Measurements from ENCODE around the gene CEP112. TPM values are rescaled to one million over a fixed set of nuclear protein-coding genes. Genes with fewer than 3 reads are reported as not detected.

Gene CEP112
- total RNA-seq, 1 experiment from 2014 or later, result 9.5 TPM

GRCh38 chr17:65697661-65698060 lies 494.3 kb downstream of the CEP112 start:
- Histone ChIP-seq H3K4me3 (ENCODE audit: low read depth in 2 of 2, low read length in 2 of 2) (no peak overlapping the region), H3K27me3 (ENCODE audit: control insufficient read depth, insufficient read depth, low read length) (no peaks in the 10 kb centered on the region), H3K4me1 (ENCODE audit: control insufficient read depth, insufficient read depth, low read length) (no peaks in the 10 kb centered on the region), H3K36me3 (ENCODE audit: control insufficient read depth, insufficient read depth, low read length) (no peaks in the 10 kb centered on the region), H3K27ac (ENCODE audit: low read length) (no peak overlapping the region), H3K9me3 (ENCODE audit: control insufficient read depth, insufficient read depth, low read depth, low read length) (no peaks in the 10 kb centered on the region)
- in situ Hi-C loops (cut with HindIII; ENCODE audit: low pct_unique_long_range_greater_than_20kb, low sequenced_read_pairs), result no loop called here
- ATAC-seq (no peak), DNase-seq (ENCODE audit: low read depth, low spot score) (no peak)
- POLR2A ChIA-PET, result no interaction called here
- intact Hi-C loops (cut with micrococcal nuclease; ENCODE audit: unreplicated experiment), result no loop called here
- BruUV-seq (replicated peaks), result no TSS peak
- TF ChIP-seq CTCF (IDR thresholded peaks at IDR 0.05) (no peak), SIN3A (IDR thresholded peaks at IDR 0.05; ENCODE audit: borderline replicate concordance, insufficient read depth, low read depth, low read length) (no peak), TCF7L2 (IDR thresholded peaks at IDR 0.05; ENCODE audit: low read depth, low read length) (no peak), REST (IDR thresholded peaks at IDR 0.05; ENCODE audit: insufficient read depth in 1 of 2, low read depth in 2 of 2, low read length in 1 of 2) (no peak), POLR2AphosphoS5 (IDR thresholded peaks at IDR 0.05; ENCODE audit: low read depth, low read length) (no peak)
- CTCF ChIA-PET, result no interaction called here

- POLR2A ChIA-PET, result no interaction called here
- Histone ChIP-seq H3K27me3 (ENCODE audit: control insufficient read depth, insufficient read depth, low read length) (no peaks in the 10 kb centered on the region), H3K27ac (ENCODE audit: low read length) (no peak overlapping the region), H3K9me3 (ENCODE audit: control insufficient read depth, insufficient read depth, low read depth, low read length) (no peaks in the 10 kb centered on the region), H3K4me1 (ENCODE audit: control insufficient read depth, insufficient read depth, low read length) (no peaks in the 10 kb centered on the region), H3K4me3 (ENCODE audit: low read depth in 2 of 2, low read length in 2 of 2) (no peak overlapping the region), H3K36me3 (ENCODE audit: control insufficient read depth, insufficient read depth, low read length) (no peaks in the 10 kb centered on the region)
- CTCF ChIA-PET, result no interaction called here
- TF ChIP-seq TCF7L2 (IDR thresholded peaks at IDR 0.05; ENCODE audit: low read depth, low read length) (no peak), SIN3A (IDR thresholded peaks at IDR 0.05; ENCODE audit: borderline replicate concordance, insufficient read depth, low read depth, low read length) (no peak), REST (IDR thresholded peaks at IDR 0.05; ENCODE audit: insufficient read depth in 1 of 2, low read depth in 2 of 2, low read length in 1 of 2) (no peak), POLR2AphosphoS5 (IDR thresholded peaks at IDR 0.05; ENCODE audit: low read depth, low read length) (no peak)
- DNase-seq (ENCODE audit: low read depth, low spot score) (no peak), ATAC-seq (no peak)
- intact Hi-C loops (cut with micrococcal nuclease; ENCODE audit: unreplicated experiment) (no loop called here), in situ Hi-C loops (cut with HindIII; ENCODE audit: low pct_unique_long_range_greater_than_20kb, low sequenced_read_pairs) (no loop called here)
- BruUV-seq (replicated peaks), result no TSS peak
These were observed 495.1 kb downstream of the CEP112 start for GRCh38 chr17:65696739-65697394.
